Hindlimb muscle (tissue), 1 donor: ENCODE results near the gene KLHDC7B. TPM values are rescaled to one million over a fixed set of nuclear protein-coding genes. Genes with fewer than 3 reads are reported as not detected.
A peak's percentile ranks its signal among the peaks of the same experiment; 100 is the strongest.

ENCODE experiments used
- DNase-seq: peaks from one replicate; pipeline ENCODE4 v3.0.0-alpha.2; 2013
- polyA plus RNA-seq: library from polyadenylated mRNA; unstranded; fragments of 120-200 nt; gene quantifications from one replicate; pipeline ENCODE4 v1.2.1, GENCODE V29; 2013; ENCODE audit not compliant: insufficient read length

Gene KLHDC7B
- polyA plus RNA-seq, 1 donor: not detected

GRCh38 chr22:50599816-50600455 lies 54.2 kb downstream of the KLHDC7B start:
- DNase-seq: peak; percentile 68

DNA sequence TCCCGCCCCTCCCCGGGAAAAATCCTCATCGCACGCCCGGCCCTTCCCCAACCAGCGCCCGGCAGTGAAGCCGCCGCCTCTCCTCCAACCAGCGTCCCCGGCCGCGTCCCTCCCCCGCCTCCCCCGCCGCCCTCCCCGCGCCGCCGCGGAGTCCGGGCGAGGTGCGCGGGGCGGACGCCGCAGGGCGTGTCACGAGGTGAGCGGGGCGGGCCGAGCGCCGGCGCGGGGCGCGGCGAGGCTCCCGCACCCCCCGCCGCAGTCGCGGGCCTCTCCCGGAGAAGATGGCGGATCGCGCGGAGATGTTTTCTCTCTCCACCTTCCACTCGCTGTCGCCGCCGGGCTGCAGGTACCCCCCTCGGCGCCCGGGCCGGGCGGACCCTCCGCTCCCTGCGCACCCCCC lies 54.8 kb downstream of the KLHDC7B start, which contains the start of gene MAPK8IP2:
Gene MAPK8IP2 (plus strand): TSS at position 256 of the 400 bp plus-strand sequence. CDS start 26 bp downstream, at position 282.
- no peak for DNase-seq

Other genes starting within 250 kb of the KLHDC7B start
- 109 TPM for gene PLXNB2, start 238.3 kb upstream of the KLHDC7B start, polyA plus RNA-seq
- 5.5 TPM for gene DENND6B, start 218.9 kb upstream of the KLHDC7B start, polyA plus RNA-seq
- gene PPP6R2, start 202.6 kb upstream of the KLHDC7B start, polyA plus RNA-seq: 34.3 TPM
- 53.0 TPM for gene SBF1, start 70.9 kb upstream of the KLHDC7B start, polyA plus RNA-seq
- gene ADM2, start 64.4 kb upstream of the KLHDC7B start, polyA plus RNA-seq: 0.26 TPM
- not detected for gene MIOX, start 59.0 kb upstream of the KLHDC7B start, polyA plus RNA-seq
- 42.2 TPM for gene LMF2, start 38.2 kb upstream of the KLHDC7B start, polyA plus RNA-seq
- 36.3 TPM for gene NCAPH2, start 37.7 kb upstream of the KLHDC7B start, polyA plus RNA-seq
- gene SCO2, start 20.3 kb upstream of the KLHDC7B start, polyA plus RNA-seq: 6.1 TPM
- gene TYMP, start 15.9 kb upstream of the KLHDC7B start, polyA plus RNA-seq: 6.7 TPM
- not detected for gene SYCE3, start 17.0 kb downstream of the KLHDC7B start, polyA plus RNA-seq
- gene CPT1B, start 32.5 kb downstream of the KLHDC7B start, polyA plus RNA-seq: 52.6 TPM
- gene CHKB, start 37.0 kb downstream of the KLHDC7B start, polyA plus RNA-seq: 52.7 TPM
- gene MAPK8IP2, start 54.9 kb downstream of the KLHDC7B start, polyA plus RNA-seq: 0.70 TPM
- gene ARSA, start 82.3 kb downstream of the KLHDC7B start, polyA plus RNA-seq: 18.1 TPM
- 22.7 TPM for gene SHANK3, start 126.9 kb downstream of the KLHDC7B start, polyA plus RNA-seq
- 0.45 TPM for gene ACR, start 192.3 kb downstream of the KLHDC7B start, polyA plus RNA-seq
- gene RABL2B, start 237.7 kb downstream of the KLHDC7B start, polyA plus RNA-seq: 22.3 TPM